Stimulated activated naive CD4-positive, alpha-beta T cell (primary cell): ENCODE data around the gene SARDH.

Source experiments
- DNase-seq, 6 experiments: peaks; one replicate each; lab custom pipeline; 2025; lab: John Stamatoyannopoulos, UW

SARDH gene

GRCh38 chr9:133703591-133704399 lies 34.4 kb downstream of the SARDH start:
- peak in 5 of 6 experiments; percentile 16 to 61 (median 35) for DNase-seq

- DNase-seq: peak; percentile 22 to 84 (median 71)
Measured at GRCh38 chr9:133702798-133703590, 35.2 kb downstream of the SARDH start.

- peak; percentile 55 to 85 (median 74) for DNase-seq
Measured at GRCh38 chr9:133701981-133702797, 36.0 kb downstream of the SARDH start.

- DNase-seq: peak; percentile 18 to 82 (median 56)
Measured at GRCh38 chr9:133701321-133701980, 36.7 kb downstream of the SARDH start.

GRCh38 chr9:133700819-133701320 lies 37.3 kb downstream of the SARDH start:
- DNase-seq: peak in 2 of 6 experiments; percentile 44 to 46

GRCh38 chr9:133699546-133699945 lies 38.6 kb downstream of the SARDH start:
- no peak for DNase-seq

- DNase-seq: no peak
Measured at GRCh38 chr9:133696071-133696472, 42.1 kb downstream of the SARDH start.

GRCh38 chr9:133694686-133695085 lies 43.5 kb downstream of the SARDH start:
- no peak for DNase-seq

GRCh38 chr9:133693703-133694529 lies 44.2 kb downstream of the SARDH start:
- DNase-seq: no peak

- no peak for DNase-seq
Measured at GRCh38 chr9:133693116-133693515, 45.0 kb downstream of the SARDH start.

GRCh38 chr9:133692364-133692985 lies 45.7 kb downstream of the SARDH start:
- DNase-seq: no peak

- DNase-seq: no peak
Measured at GRCh38 chr9:133691626-133692363, 46.4 kb downstream of the SARDH start.

GRCh38 chr9:133691191-133691590 lies 47.0 kb downstream of the SARDH start:
- no peak for DNase-seq

- no peak for DNase-seq
Measured at GRCh38 chr9:133690081-133690561, 48.0 kb downstream of the SARDH start.

GRCh38 chr9:133689151-133689763 lies 48.9 kb downstream of the SARDH start:
- DNase-seq: no peak

GRCh38 chr9:133687856-133688761 lies 50.0 kb downstream of the SARDH start:
- no peak for DNase-seq
